Body of pancreas (tissue), 4 donors: ENCODE data around the gene XKR3.

Experiments
- CTCF ChIP-seq, 7 experiments: fragments of 450-650 bp in 4 of 7; fragments of 200-600 bp in 3 of 7; sonication (generic) in 3 of 7; IDR thresholded peaks; one replicate each; pipeline ENCODE4 v1.5.1; 2016 to 2019; ENCODE audit warnings: antibody characterized with exemption in 7 of 7
- POLR2A ChIP-seq, 3 donors: fragments of 450-650 bp; IDR thresholded peaks; one replicate each; pipeline ENCODE4 v1.6.1; 2016; ENCODE audit warnings: antibody characterized with exemption in 3 of 3, mild to moderate bottlenecking in 2 of 3

- TF ChIP-seq CTCF (IDR thresholded peaks at IDR 0.05) (no peak), POLR2A (IDR thresholded peaks at IDR 0.05) (no peak)
Observed at GRCh38 chr22:16828876-16829275, 3.7 kb upstream of the XKR3 start.
